HepG2 (cell line): ENCODE results near the gene SLC5A10. TPM values are rescaled to one million over a fixed set of nuclear protein-coding genes. Genes with fewer than 3 reads are reported as not detected.

Experiments
- ATAC-seq: fragments of 200-7000 bp; cut with Tn5 transposase; 3 replicates; pipeline ENCODE4 v1.9.1; 2020; ENCODE audit warnings: mild to moderate bottlenecking, moderate library complexity
- BruUV-seq: library from RNA; stranded (reverse); fragments of 400-500 nt; replicated peaks from 2 replicates; lab custom pipeline; 2021; lab: Mats Ljungman, UMichigan
- CTCF ChIA-PET: fragments of 300-600 bp; formaldehyde crosslinking; extraction: SDS; loops from one replicate; lab custom pipeline; 2021; ENCODE audit warnings: low total read pairs, inconsistent platforms, low intra/inter-chr PET ratio; lab: Yijun Ruan, JAX
- POLR2A ChIA-PET: fragments of 350-600 bp; sonication (Branson Sonifier 250); formaldehyde crosslinking; loops from one replicate; lab custom pipeline; 2020; ENCODE audit warnings: antibody characterized with exemption, inconsistent platforms; lab: Yijun Ruan, JAX
- DNase-seq: peaks from one replicate; pipeline ENCODE4 v3.0.0-alpha.2; 2015; ENCODE audit warnings: low spot score
- FAIRE-seq: peaks from 3 replicates; lab custom pipeline; 2011; peaks lifted over from hg19 to GRCh38; lab: Jason Lieb, UNC
- H2AFZ ChIP-seq: one replicate; pipeline ENCODE4 v1.6.1; 2011; ENCODE audit warnings: low read length, inconsistent platforms
- H3K27ac ChIP-seq: fragments of 300-600 bp; 3 replicates; pipeline ENCODE4 v1.8.0; 2011; ENCODE audit warnings: mixed run types, mild to moderate bottlenecking, mixed read lengths, low read length, inconsistent platforms; ENCODE audit not compliant: insufficient read depth; ENCODE audit errors: extremely low read length
- H3K27me3 ChIP-seq, 2 experiments: fragments of 200-600 bp in 1 of 2; 2 replicates in 1 of 2; 3 replicates in 1 of 2; pipeline versions ENCODE4 v1.6.0 to v1.8.0; 2011; ENCODE audit warnings: low read length in 2 of 2, mild to moderate bottlenecking in 2 of 2, moderate library complexity in 2 of 2, inconsistent platforms in 1 of 2; ENCODE audit not compliant: insufficient read depth in 2 of 2, control insufficient read depth in 1 of 2
- H3K36me3 ChIP-seq, 2 experiments: fragments of 200-600 bp in 1 of 2; replicated peaks in 1 of 2; 2 replicates in 1 of 2; 3 replicates in 1 of 2; pipeline versions ENCODE4 v1.5.1 to v1.8.0; 2011; ENCODE audit warnings: low read length in 2 of 2, inconsistent platforms in 1 of 2; ENCODE audit not compliant: insufficient read depth in 2 of 2, control insufficient read depth in 1 of 2
- H3K4me1 ChIP-seq: 2 replicates; pipeline ENCODE4 v1.5.1; 2012; ENCODE audit warnings: low read length, inconsistent platforms; ENCODE audit not compliant: insufficient read depth
- H3K4me2 ChIP-seq: 2 replicates; pipeline ENCODE4 v1.6.0; 2011; ENCODE audit warnings: low read depth, low read length, inconsistent platforms
- H3K4me3 ChIP-seq, 3 experiments: fragments of 200-600 bp in 1 of 3; sonication (generic), shearing (Covaris generic) in 1 of 3; replicated peaks in 1 of 3; 2 replicates each; pipeline ENCODE4 v1.5.1; 2011 to 2016; ENCODE audit warnings: low read length in 3 of 3, inconsistent platforms in 2 of 3, low read depth in 2 of 3, mild to moderate bottlenecking in 2 of 3, control low read depth in 1 of 3, mixed read lengths in 1 of 3; ENCODE audit not compliant: insufficient read depth in 1 of 3
- H3K79me2 ChIP-seq: one replicate; pipeline ENCODE4 v1.6.1; 2011; ENCODE audit warnings: low read length, inconsistent platforms; ENCODE audit not compliant: insufficient read depth
- H3K9ac ChIP-seq: 2 replicates; pipeline ENCODE4 v1.6.0; 2011; ENCODE audit warnings: mild to moderate bottlenecking, low read depth, low read length, inconsistent platforms; ENCODE audit not compliant: insufficient read depth
- H3K9me3 ChIP-seq: 2 replicates; pipeline ENCODE4 v1.5.1; 2012; ENCODE audit warnings: mild to moderate bottlenecking, low read length
- H4K20me1 ChIP-seq: 2 replicates; pipeline ENCODE4 v1.6.0; 2011; ENCODE audit warnings: inconsistent platforms, mild to moderate bottlenecking, low read length, moderate library complexity; ENCODE audit not compliant: insufficient read depth
- HNRNPL ChIP-seq: fragments of 200-400 bp; formaldehyde crosslinking; IDR thresholded peaks from 2 replicates; pipeline ENCODE4 v1.6.1; 2017; ENCODE audit warnings: mild to moderate bottlenecking, low read depth, low read length
- ZBED4 ChIP-seq: sonication (generic); formaldehyde crosslinking; IDR thresholded peaks from 2 replicates; pipeline ENCODE4 v1.4.0; 2020; ENCODE audit warnings: missing genetic modification reagents, borderline replicate concordance
- ZBTB3 ChIP-seq: sonication (generic); formaldehyde crosslinking; IDR thresholded peaks from 2 replicates; pipeline ENCODE4 v1.4.0; 2020; ENCODE audit warnings: low read depth, mild to moderate bottlenecking, moderate library complexity, missing genetic modification reagents, borderline replicate concordance
- ZFP36L1 ChIP-seq: sonication (generic); formaldehyde crosslinking; IDR thresholded peaks from 2 replicates; pipeline ENCODE4 v1.8.0; 2022; ENCODE audit warnings: mild to moderate bottlenecking, missing genetic modification reagents, moderate library complexity
- ZNF768 ChIP-seq: sonication (generic); formaldehyde crosslinking; IDR thresholded peaks from 2 replicates; pipeline ENCODE4 v1.4.0; 2020; ENCODE audit warnings: missing genetic modification reagents
- WGBS: methylation state at CpG from one replicate; pipeline ENCODE4 v1.1.6; 2017; ENCODE audit warnings: low lambda C conversion rate; 5-methylcytosine and 5-hydroxymethylcytosine counted together
- in situ Hi-C: cut with HindIII; loops from 2 replicates; pipeline ENCODE4 v1.10.0; 2017; ENCODE audit warnings: low pct_unique_long_range_greater_than_20kb; ENCODE audit not compliant: extremely low pct_ligation_motif_present
- intact Hi-C: fragments of 100-400 bp; cut with micrococcal nuclease; formaldehyde crosslinking; loops from one replicate; pipeline ENCODE4 v1.10.0; 2022; ENCODE audit not compliant: unreplicated experiment
- polyA plus RNA-seq, 8 experiments: library from polyadenylated mRNA; depleted of rRNA in 3 of 8; stranded (reverse) in 7 of 8; unstranded in 1 of 8; fragments of >200 nt; fragmentation: Illumina TruSeq in 4 of 8; extraction: Trizol in 4 of 8; gene quantifications; 2 replicates each; pipeline versions ENCODE4 v1.2.1 to v1.2.3, GENCODE V29; 2011 to 2016; ENCODE audit warnings: low read depth in 4 of 8, missing spikeins in 1 of 8, mixed read lengths in 1 of 8; ENCODE audit not compliant: insufficient read depth in 1 of 8
- total RNA-seq, 5 experiments: library from RNA; depleted of rRNA; stranded (reverse); fragments of >200 nt; fragmentation: Illumina TruSeq; extraction: Trizol; gene quantifications; 2 replicates each; pipeline ENCODE4 v1.2.3, GENCODE V29; 2016; ENCODE audit warnings: low read depth in 1 of 5

Gene SLC5A10
- total and polyA plus RNA-seq, 2 of the 13 experiments (the other 11 are each of a cell fraction or from before 2014, with no cell fraction given): 0.05 TPM; not detected in 1

- no peak for TF ChIP-seq ZFP36L1 (CRISPR knock-in tag)
- peak; percentile 96 for TF ChIP-seq ZNF768 (CRISPR knock-in tag)
- no peak for TF ChIP-seq ZBTB3 (CRISPR knock-in tag)
- no peak for TF ChIP-seq ZBED4
- 0 out of 2 replicates have a peak, but pooled peaks have one; percentile 35 for TF ChIP-seq HNRNPL
- CTCF ChIA-PET: no interaction called here
- no peaks in the 10 kb centered on the region for H3K36me3 ChIP-seq
- peaks cover 76% of the 10 kb centered on the region for H3K4me1 ChIP-seq
- no peaks in the 10 kb centered on the region for H4K20me1 ChIP-seq
- no peak overlapping the region for H2AFZ ChIP-seq
- H3K27me3 ChIP-seq: peaks cover 6 to 32% of the 10 kb centered on the region in 2 experiments; a peak in 3 of 5 replicates
- FAIRE-seq (no peak), DNase-seq (no peak), ATAC-seq (no peak)
- no peaks in the 10 kb centered on the region for H3K79me2 ChIP-seq
- H3K4me3 ChIP-seq: no peak overlapping the region
- 14% methylated on average over 6 of the region's 7 CpGs for WGBS
- POLR2A ChIA-PET: no interaction called here
- no peak overlapping the region for H3K27ac ChIP-seq
- in situ Hi-C loops: no loop called here
- no peak overlapping the region for H3K4me2 ChIP-seq
- H3K9ac ChIP-seq: no peak overlapping the region
- BruUV-seq: no TSS peak
- intact Hi-C loops: no loop called here
- no peaks in the 10 kb centered on the region for H3K9me3 ChIP-seq
Measured at GRCh38 chr17:19016881-19017280, 64.9 kb downstream of the SLC5A10 start.
